Measurements from ENCODE around the gene SMARCAD1.

GRCh38 chr4:94208266-94208665, 601 bp downstream of the SMARCAD1 start:
- TF ChIP-seq, protein P1, sequence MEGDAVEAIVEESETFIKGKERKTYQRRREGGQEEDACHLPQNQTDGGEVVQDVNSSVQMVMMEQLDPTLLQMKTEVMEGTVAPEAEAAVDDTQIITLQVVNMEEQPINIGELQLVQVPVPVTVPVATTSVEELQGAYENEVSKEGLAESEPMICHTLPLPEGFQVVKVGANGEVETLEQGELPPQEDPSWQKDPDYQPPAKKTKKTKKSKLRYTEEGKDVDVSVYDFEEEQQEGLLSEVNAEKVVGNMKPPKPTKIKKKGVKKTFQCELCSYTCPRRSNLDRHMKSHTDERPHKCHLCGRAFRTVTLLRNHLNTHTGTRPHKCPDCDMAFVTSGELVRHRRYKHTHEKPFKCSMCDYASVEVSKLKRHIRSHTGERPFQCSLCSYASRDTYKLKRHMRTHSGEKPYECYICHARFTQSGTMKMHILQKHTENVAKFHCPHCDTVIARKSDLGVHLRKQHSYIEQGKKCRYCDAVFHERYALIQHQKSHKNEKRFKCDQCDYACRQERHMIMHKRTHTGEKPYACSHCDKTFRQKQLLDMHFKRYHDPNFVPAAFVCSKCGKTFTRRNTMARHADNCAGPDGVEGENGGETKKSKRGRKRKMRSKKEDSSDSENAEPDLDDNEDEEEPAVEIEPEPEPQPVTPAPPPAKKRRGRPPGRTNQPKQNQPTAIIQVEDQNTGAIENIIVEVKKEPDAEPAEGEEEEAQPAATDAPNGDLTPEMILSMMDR (IDR thresholded peaks at IDR 0.05): no peak
- TF ChIP-seq EHMT2 (IDR thresholded peaks at IDR 0.05; ENCODE audit: low read depth): no peak

Data from A549 (cell line).